Measurements from ENCODE around the gene DICER1. TPM values are rescaled to one million over a fixed set of nuclear protein-coding genes. Genes with fewer than 3 reads are reported as not detected.

DICER1 gene
- total and polyA plus RNA-seq, 3 donors from 2014 or later, result 31.7 to 111 (median 88.1) TPM

- H3K27ac ChIP-seq, result no peak overlapping the region
These were observed 28.6 kb upstream of the DICER1 start for GRCh38 chr14:95185767-95186392.

GRCh38 chr14:95185033-95185766 is 27.9 kb upstream of the DICER1 start:
- WGBS, 2 donors, result 67 to 72% methylated on average over 10 to 12 of the region's 12 CpGs
- Histone ChIP-seq H3K27me3 (no peaks in the 10 kb centered on the region), H3K4me1 (peaks cover 23% of the 10 kb centered on the region), H3K9me3 (no peaks in the 10 kb centered on the region), H3K27ac (peak overlapping the region; percentile 41 to 79), H3K4me3 (no peak overlapping the region), H3K36me3 (ENCODE audit: low read depth, missing control alignments) (no peaks in the 10 kb centered on the region)
- TF ChIP-seq POLR2A (IDR thresholded peaks at IDR 0.05) (no peak), CTCF (IDR thresholded peaks at IDR 0.05) (no peak)
- peak; percentile 61 for DNase-seq
- intact Hi-C loops (cut with DNase I; ENCODE audit: low total_unique reads), result no loop called here

More at GRCh38 chr14:95185767-95186392, 28.6 kb upstream of the DICER1 start:
- H3K4me1 ChIP-seq, result peaks cover 23% of the 10 kb centered on the region
- no peak for TF ChIP-seq CTCF (IDR thresholded peaks at IDR 0.05)
- no peak for TF ChIP-seq POLR2A (IDR thresholded peaks at IDR 0.05)
- DNase-seq, result no peak
- no peak overlapping the region for H3K4me3 ChIP-seq
- no peaks in the 10 kb centered on the region for H3K36me3 ChIP-seq (ENCODE audit: low read depth, missing control alignments)
- no peaks in the 10 kb centered on the region for H3K9me3 ChIP-seq
- intact Hi-C loops (cut with DNase I; ENCODE audit: low total_unique reads), result no loop called here
- 70 to 81% methylated on average over 11 of the region's 11 CpGs for WGBS, 2 donors
- no peaks in the 10 kb centered on the region for H3K27me3 ChIP-seq

GRCh38 chr14:95184413-95184790 is 27.1 kb upstream of the DICER1 start:
- no peaks in the 10 kb centered on the region for H3K36me3 ChIP-seq (ENCODE audit: low read depth, missing control alignments)
- H3K27ac ChIP-seq, result peak overlapping the region; percentile 41 to 79
- WGBS, 2 donors, result 25 to 28% methylated on average over 2 of the region's 2 CpGs
- peak; percentile 61 for DNase-seq
- H3K27me3 ChIP-seq, result no peaks in the 10 kb centered on the region
- intact Hi-C loops (cut with DNase I; ENCODE audit: low total_unique reads), result no loop called here
- peaks cover 23% of the 10 kb centered on the region for H3K4me1 ChIP-seq
- H3K4me3 ChIP-seq, result no peak overlapping the region
- TF ChIP-seq POLR2A (IDR thresholded peaks at IDR 0.05) (no peak), CTCF (IDR thresholded peaks at IDR 0.05) (no peak)
- H3K9me3 ChIP-seq, result no peaks in the 10 kb centered on the region

GRCh38 chr14:95183532-95184412 is 26.4 kb upstream of the DICER1 start:
- Histone ChIP-seq H3K27me3 (no peaks in the 10 kb centered on the region), H3K9me3 (no peaks in the 10 kb centered on the region), H3K36me3 (ENCODE audit: low read depth, missing control alignments) (no peaks in the 10 kb centered on the region), H3K27ac (peak overlapping the region; percentile 41 to 79), H3K4me3 (no peak overlapping the region), H3K4me1 (peaks cover 23% of the 10 kb centered on the region)
- 51 to 53% methylated on average over 6 of the region's 6 CpGs for WGBS, 2 donors
- intact Hi-C loops (cut with DNase I; ENCODE audit: low total_unique reads), result no loop called here
- TF ChIP-seq POLR2A (IDR thresholded peaks at IDR 0.05) (no peak), CTCF (IDR thresholded peaks at IDR 0.05) (no peak)
- no peak for DNase-seq
